ENCODE results near the gene FAM168A.

DNA sequence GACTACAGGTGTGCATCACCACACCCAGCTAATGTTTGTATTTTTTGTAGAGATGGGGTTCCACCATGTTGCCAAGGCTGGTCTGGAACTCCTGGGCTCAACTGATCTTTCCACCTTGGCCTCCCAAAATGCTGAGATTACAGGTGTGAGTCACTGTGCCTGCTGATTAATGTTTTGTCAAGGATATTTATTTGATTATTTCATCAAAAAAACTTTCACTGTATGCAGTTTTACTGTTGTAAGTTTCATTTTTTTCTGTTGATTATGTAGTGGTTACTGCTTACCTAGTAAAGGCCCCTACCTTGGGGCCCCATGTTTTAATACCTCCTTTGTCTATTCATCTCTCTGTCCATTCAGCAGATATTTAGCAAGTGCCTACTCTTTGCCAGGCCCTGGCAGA lies 16.7 kb upstream of the FAM168A start:
- TF ChIP-seq, protein P1, sequence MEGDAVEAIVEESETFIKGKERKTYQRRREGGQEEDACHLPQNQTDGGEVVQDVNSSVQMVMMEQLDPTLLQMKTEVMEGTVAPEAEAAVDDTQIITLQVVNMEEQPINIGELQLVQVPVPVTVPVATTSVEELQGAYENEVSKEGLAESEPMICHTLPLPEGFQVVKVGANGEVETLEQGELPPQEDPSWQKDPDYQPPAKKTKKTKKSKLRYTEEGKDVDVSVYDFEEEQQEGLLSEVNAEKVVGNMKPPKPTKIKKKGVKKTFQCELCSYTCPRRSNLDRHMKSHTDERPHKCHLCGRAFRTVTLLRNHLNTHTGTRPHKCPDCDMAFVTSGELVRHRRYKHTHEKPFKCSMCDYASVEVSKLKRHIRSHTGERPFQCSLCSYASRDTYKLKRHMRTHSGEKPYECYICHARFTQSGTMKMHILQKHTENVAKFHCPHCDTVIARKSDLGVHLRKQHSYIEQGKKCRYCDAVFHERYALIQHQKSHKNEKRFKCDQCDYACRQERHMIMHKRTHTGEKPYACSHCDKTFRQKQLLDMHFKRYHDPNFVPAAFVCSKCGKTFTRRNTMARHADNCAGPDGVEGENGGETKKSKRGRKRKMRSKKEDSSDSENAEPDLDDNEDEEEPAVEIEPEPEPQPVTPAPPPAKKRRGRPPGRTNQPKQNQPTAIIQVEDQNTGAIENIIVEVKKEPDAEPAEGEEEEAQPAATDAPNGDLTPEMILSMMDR (conservative IDR thresholded peaks at IDR 0.05; ENCODE audit: low read length), result no peak
- no peak for TF ChIP-seq EZH2phosphoT487 (IDR thresholded peaks at IDR 0.05; ENCODE audit: borderline replicate concordance, low read depth, low read length)
